ENCODE data around the gene RELT. TPM values are rescaled to one million over a fixed set of nuclear protein-coding genes. Genes with fewer than 3 reads are reported as not detected.

The RELT gene, protein sequence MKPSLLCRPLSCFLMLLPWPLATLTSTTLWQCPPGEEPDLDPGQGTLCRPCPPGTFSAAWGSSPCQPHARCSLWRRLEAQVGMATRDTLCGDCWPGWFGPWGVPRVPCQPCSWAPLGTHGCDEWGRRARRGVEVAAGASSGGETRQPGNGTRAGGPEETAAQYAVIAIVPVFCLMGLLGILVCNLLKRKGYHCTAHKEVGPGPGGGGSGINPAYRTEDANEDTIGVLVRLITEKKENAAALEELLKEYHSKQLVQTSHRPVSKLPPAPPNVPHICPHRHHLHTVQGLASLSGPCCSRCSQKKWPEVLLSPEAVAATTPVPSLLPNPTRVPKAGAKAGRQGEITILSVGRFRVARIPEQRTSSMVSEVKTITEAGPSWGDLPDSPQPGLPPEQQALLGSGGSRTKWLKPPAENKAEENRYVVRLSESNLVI
- total RNA-seq (0.33 and 0.77 TPM in 2 replicates), polyA plus RNA-seq (0.70 and 1.0 TPM in 2 replicates), polyA minus RNA-seq (ENCODE audit: low replicate concordance) (0.85 and 0.90 TPM in 2 replicates)
- polyA plus RNA-seq (2012) = 0.96 and 1.8 TPM in 2 replicates

- Histone ChIP-seq H3K27me3 (ENCODE audit: control insufficient read depth, insufficient read depth, low read length) (no peaks in the 10 kb centered on the region), H3K4me2 (ENCODE audit: extremely low read depth, insufficient read depth, low read length) (peak within 1 kb of the TSS; percentile 86), H3K27ac (ENCODE audit: insufficient read depth, low read length) (peak within 1 kb of the TSS; percentile 93), H4K20me1 (ENCODE audit: control insufficient read depth, extremely low read depth, insufficient read depth, low read length) (no peaks in the 10 kb centered on the region), H3K9ac (ENCODE audit: insufficient read depth, low read length) (peak within 1 kb of the TSS; percentile 95), H2AFZ (ENCODE audit: low read length) (peak within 1 kb of the TSS; percentile 64), H3K36me3 (ENCODE audit: control insufficient read depth, insufficient read depth, low read length) (no peaks in the 10 kb centered on the region), H3K4me1 (ENCODE audit: control insufficient read depth, extremely low read depth, insufficient read depth, low read length) (peaks cover 8% of the 10 kb centered on the region), H3K79me2 (ENCODE audit: control insufficient read depth, insufficient read depth, low read length) (peaks cover 14% of the 10 kb centered on the region), H3K4me3 (replicated peaks in 1 of 4; ENCODE audit: control extremely low read depth in 1 of 4, insufficient read depth in 1 of 4, low read depth in 3 of 4, low read length in 4 of 4) (peak within 1 kb of the TSS; percentile 46 to 72 (median 56)), H3K9me3 (ENCODE audit: control insufficient read depth, insufficient read depth, low read depth, low read length) (no peaks in the 10 kb centered on the region)
- TF ChIP-seq EZH2 (IDR thresholded peaks at IDR 0.05; ENCODE audit: low read length, missing control alignments) (no peak), CTCF (conservative IDR thresholded peaks at IDR 0.05 in 1 of 2, IDR thresholded peaks at IDR 0.05 in 1 of 2; ENCODE audit: low read depth in 1 of 2, low read length in 2 of 2) (peak; percentile 63 to 67)
- DNase-seq (ENCODE audit: low read depth in 2 of 2) = peak; percentile 87 to 88
Observed at GRCh38 chr11:73376160-73376802, at the start of gene RELT. TSS of gene RELT (plus strand) at chr11:73376399. CDS start at chr11:73389137, 12,738 bp downstream.

DNA sequence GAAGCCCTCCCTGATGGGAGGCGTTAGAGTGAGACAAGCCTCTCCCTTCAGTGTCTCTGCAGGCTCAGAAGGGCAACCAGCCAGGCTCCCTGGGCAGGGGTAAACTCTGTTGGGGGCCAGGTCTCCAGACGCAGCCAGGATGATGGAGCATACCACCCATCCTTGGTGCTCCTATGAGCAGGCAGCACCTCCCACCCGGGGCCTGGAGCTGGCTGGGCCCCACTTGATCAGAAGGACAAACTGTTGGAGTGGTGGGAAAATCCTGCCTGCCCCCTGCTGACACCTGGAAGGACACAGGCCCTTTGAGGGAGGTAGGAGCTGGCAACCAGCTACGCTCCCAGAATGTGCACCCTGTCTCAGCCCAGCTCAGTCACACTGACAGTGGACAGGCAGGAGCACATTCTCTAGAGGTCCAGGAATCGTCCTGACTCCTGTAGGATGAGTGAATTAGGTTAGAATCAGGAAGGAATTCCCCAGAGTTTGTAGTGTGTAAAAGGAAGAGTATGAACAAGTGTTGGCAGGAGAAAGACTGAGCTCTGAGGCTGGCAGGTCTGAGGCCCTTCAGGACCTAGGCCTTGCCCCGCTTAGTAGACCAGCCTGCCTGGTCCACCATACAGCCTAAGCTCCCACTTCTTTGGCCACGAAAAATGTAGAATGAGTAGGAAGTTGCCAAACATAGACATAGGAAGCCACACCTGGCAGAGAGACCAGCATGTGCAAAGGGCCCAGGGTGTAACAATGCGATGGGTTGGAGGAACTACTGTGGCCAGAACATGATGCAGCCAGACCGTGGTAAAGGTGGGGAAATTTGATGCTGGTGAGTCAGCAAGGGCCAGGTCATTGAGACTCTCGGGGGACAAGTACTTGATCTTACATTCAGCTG lies 49.0 kb upstream of the RELT start:
- Histone ChIP-seq H3K4me2 (ENCODE audit: extremely low read depth, insufficient read depth, low read length) (no peak overlapping the region), H3K9me3 (ENCODE audit: control insufficient read depth, insufficient read depth, low read depth, low read length) (no peaks in the 10 kb centered on the region), H3K9ac (ENCODE audit: insufficient read depth, low read length) (no peak overlapping the region), H3K36me3 (ENCODE audit: control insufficient read depth, insufficient read depth, low read length) (no peaks in the 10 kb centered on the region), H2AFZ (ENCODE audit: low read length) (no peak overlapping the region), H3K27ac (ENCODE audit: insufficient read depth, low read length) (peak overlapping the region; percentile 30), H3K4me3 (replicated peaks in 1 of 4; ENCODE audit: control extremely low read depth in 1 of 4, insufficient read depth in 1 of 4, low read depth in 3 of 4, low read length in 4 of 4) (no peak overlapping the region), H3K79me2 (ENCODE audit: control insufficient read depth, insufficient read depth, low read length) (peaks cover 87% of the 10 kb centered on the region), H3K27me3 (ENCODE audit: control insufficient read depth, insufficient read depth, low read length) (no peaks in the 10 kb centered on the region), H3K4me1 (ENCODE audit: control insufficient read depth, extremely low read depth, insufficient read depth, low read length) (peaks cover 83% of the 10 kb centered on the region), H4K20me1 (ENCODE audit: control insufficient read depth, extremely low read depth, insufficient read depth, low read length) (no peaks in the 10 kb centered on the region)
- no peak for TF ChIP-seq CTCF (conservative IDR thresholded peaks at IDR 0.05 in 1 of 2, IDR thresholded peaks at IDR 0.05 in 1 of 2; ENCODE audit: low read depth in 1 of 2, low read length in 2 of 2)
- no peak for TF ChIP-seq EZH2 (IDR thresholded peaks at IDR 0.05; ENCODE audit: low read length, missing control alignments)
- peak; percentile 58 to 81 for DNase-seq (ENCODE audit: low read depth in 2 of 2)
